ENCODE measurements around the gene SIX1. TPM values are rescaled to one million over a fixed set of nuclear protein-coding genes. Genes with fewer than 3 reads are reported as not detected.
A peak's percentile ranks its signal among the peaks of the same experiment; 100 is the strongest.

The SIX1 gene
- total RNA-seq, 1 experiment from 2014 or later, result 2.5 TPM

- TF ChIP-seq ZBTB33 (IDR thresholded peaks at IDR 0.05; ENCODE audit: extremely low read depth, insufficient replicate concordance, low read length), result no peak
- no peak for TF ChIP-seq SIN3A (IDR thresholded peaks at IDR 0.05; ENCODE audit: low read depth)
- TF ChIP-seq JUND (IDR thresholded peaks at IDR 0.05), result no peak
- TF ChIP-seq POLR2AphosphoS5 (IDR thresholded peaks at IDR 0.05; ENCODE audit: low read depth, low read length), result no peak
- TF ChIP-seq YY1 (IDR thresholded peaks at IDR 0.05; ENCODE audit: extremely low read depth, insufficient replicate concordance, low read depth, low read length), result no peak
- TF ChIP-seq CEBPB (IDR thresholded peaks at IDR 0.05; ENCODE audit: low read depth), result no peak
These were observed 4.6 kb downstream of the SIX1 start (continued) for GRCh38 chr14:60644666-60645065.

- CTCF ChIA-PET, result no interaction called here
- DNase-seq (ENCODE audit: low read depth, low spot score) (no peak), ATAC-seq (no peak)
- peaks cover 3 to 10% of the 10 kb centered on the region in 2 experiments; a peak in 2 of 4 replicates for H3K4me1 ChIP-seq (ENCODE audit: control insufficient read depth in 1 of 2, insufficient read depth in 2 of 2, low read length in 2 of 2)
- no TSS peak for BruUV-seq (replicated peaks)
- no peak overlapping the region for H2AFZ ChIP-seq (ENCODE audit: low read depth, low read length, poor library complexity, severe bottlenecking)
- no peak for TF ChIP-seq REST (IDR thresholded peaks at IDR 0.05; ENCODE audit: low read depth)
- TF ChIP-seq ZFX (IDR thresholded peaks at IDR 0.05), result no peak
- TF ChIP-seq POLR2AphosphoS5 (IDR thresholded peaks at IDR 0.05; ENCODE audit: low read depth, low read length), result no peak
- TF ChIP-seq RAD21 (IDR thresholded peaks at IDR 0.05; ENCODE audit: low read depth), result 0 out of 2 replicates have a peak, but pooled peaks have one; percentile 9
- no peak for TF ChIP-seq EZH2 (IDR thresholded peaks at IDR 0.05)
- no peaks in the 10 kb centered on the region for H3K9me2 ChIP-seq (ENCODE audit: insufficient read depth)
- no peaks in the 10 kb centered on the region for H3K9me3 ChIP-seq (ENCODE audit: control insufficient read depth in 1 of 2, insufficient read depth in 1 of 2, low read depth in 1 of 2, low read length in 2 of 2)
- H3K36me3 ChIP-seq (ENCODE audit: control insufficient read depth in 1 of 2, insufficient read depth in 2 of 2, low read length in 2 of 2), result no peaks in the 10 kb centered on the region
- intact Hi-C loops (cut with micrococcal nuclease), result no loop called here
- H3K4me3 ChIP-seq (replicated peaks in 1 of 2; ENCODE audit: low read depth in 1 of 2, low read length in 2 of 2), result no peak overlapping the region
- H3K27me3 ChIP-seq (ENCODE audit: insufficient read depth, low read length), result no peaks in the 10 kb centered on the region
- H3K4me2 ChIP-seq (ENCODE audit: low read length), result no peak overlapping the region
- no peak overlapping the region for H3K9ac ChIP-seq (ENCODE audit: low read length)
- no peak overlapping the region for H3K27ac ChIP-seq (ENCODE audit: low read depth, low read length)
- RAD21 ChIA-PET (ENCODE audit: low non-redundant PET in 1 of 2, low total read pairs in 2 of 2, uncharacterized antibody in 2 of 2, unreplicated experiment in 2 of 2), result no interaction called here
- POLR2A ChIA-PET, result no interaction called here
- peaks cover 7% of the 10 kb centered on the region; the same call in 1 of the 2 replicates for H3K79me2 ChIP-seq (ENCODE audit: insufficient read depth, low read length)
- H4K20me1 ChIP-seq (ENCODE audit: insufficient read depth), result no peaks in the 10 kb centered on the region
These were observed 5.6 kb downstream of the SIX1 start for GRCh38 chr14:60643463-60644314.
